ENCODE results near the gene ZNF610.
"Not testable (repeated sequence)": the region's sequence is repeated elsewhere in the genome, so short reads cannot be mapped to it uniquely, and the experiment has no call there.

ZNF610 gene

DNA sequence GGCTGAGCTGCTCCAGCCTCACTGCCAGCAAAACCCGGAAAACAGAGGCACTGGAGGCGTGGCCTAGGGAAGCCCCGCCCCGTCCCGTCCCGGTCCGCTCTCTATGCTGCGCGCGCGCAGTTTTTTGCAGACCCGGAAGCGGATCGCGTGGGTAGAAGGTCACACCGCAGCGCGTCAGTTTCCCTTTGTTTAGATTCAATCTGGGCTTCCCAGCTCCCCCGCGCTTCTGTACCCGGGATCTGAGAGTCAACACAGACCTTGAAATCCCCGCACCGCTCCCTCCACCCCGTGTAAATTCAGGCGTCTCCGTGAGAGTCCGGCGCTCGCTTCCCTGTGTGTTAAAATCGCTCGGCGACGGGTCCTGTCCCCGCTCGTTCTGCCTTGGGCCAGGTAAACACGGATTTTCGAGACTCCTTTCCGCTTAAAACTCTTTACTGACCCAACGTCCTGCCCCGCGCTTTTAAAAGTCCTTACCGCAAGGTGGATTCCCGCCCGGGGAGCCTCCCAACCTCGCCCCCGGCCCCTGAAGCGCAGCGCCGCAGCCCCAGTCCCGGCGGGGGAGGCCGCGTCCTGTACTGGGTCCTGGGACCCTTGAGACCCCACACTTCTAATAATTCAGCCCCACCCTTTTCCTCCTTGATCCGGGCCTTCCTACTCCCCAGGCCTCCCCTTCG lies at the start of gene ZNF610:
Gene ZNF610, plus strand, starts transcription at position 127 of the 674 bp plus-strand sequence. CDS start 12,930 bp downstream, outside the sequence.
- peak; percentile 76 to 87 for DNase-seq (ENCODE audit: low read depth in 1 of 2, low spot score in 1 of 2)

DNA sequence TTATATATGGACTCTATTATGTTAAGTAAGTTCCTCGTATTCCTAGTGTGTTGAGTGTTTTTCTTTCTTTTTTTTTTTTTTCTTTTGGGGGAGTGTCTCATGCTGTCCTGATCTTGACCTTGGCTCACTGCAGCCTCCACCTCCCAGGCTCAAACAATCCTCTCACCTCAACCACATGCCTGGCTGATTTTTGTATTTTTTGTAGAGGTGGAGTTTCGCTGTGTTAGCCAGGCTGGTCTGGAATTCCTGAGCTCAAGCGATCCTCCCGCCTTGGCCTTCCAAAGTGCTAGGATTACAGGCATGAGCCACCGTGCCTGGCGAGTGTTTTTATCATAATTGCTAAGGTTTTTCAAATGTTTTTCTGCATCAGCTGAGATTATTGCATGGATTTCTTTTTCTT lies 49.8 kb upstream of the ZNF610 start:
- DNase-seq (ENCODE audit: low read depth in 1 of 2, low spot score in 1 of 2), result no peak

DNA sequence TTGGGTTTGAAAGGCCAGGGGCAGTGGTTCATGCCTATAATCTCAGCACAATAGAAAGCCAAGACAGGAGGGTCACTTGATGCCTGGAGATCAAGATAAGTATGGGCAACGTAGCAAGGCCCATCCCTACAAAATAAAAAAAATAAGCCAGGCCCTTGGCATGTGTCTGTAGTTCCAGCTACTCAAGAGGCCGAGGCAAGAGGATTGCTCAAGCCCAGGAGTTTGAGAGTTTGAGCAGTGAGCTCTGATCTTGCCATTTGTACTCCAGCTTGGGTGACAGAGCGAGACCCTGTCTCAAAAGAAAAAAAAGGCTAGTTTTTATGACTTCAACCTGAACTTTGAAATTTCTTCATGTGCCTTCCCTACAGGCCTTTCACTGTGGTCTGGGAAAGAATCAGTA lies 44.3 kb upstream of the ZNF610 start:
- no peak for DNase-seq (ENCODE audit: low read depth in 1 of 2, low spot score in 1 of 2)

DNA sequence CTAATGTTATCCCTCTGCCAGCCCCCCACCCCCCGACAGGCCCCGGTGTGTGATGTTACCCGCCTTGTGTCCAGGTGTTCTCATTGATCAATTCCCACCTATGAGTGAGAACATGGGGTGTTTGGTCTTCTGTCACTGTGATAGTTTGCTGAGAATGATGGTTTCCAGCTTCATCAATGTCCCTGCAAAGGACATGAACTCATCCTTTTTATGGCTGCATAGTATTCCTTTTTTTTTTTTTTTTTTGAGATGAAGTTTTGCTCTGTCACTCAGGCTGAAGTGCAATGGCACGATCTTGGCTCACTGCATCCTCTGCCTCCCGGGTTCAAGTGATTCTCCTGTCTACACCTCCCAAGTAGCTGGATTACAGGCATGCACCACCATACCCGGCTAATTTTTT lies 43.1 kb upstream of the ZNF610 start:
- not testable (repeated sequence) for DNase-seq (ENCODE audit: low read depth in 1 of 2, low spot score in 1 of 2)

DNA sequence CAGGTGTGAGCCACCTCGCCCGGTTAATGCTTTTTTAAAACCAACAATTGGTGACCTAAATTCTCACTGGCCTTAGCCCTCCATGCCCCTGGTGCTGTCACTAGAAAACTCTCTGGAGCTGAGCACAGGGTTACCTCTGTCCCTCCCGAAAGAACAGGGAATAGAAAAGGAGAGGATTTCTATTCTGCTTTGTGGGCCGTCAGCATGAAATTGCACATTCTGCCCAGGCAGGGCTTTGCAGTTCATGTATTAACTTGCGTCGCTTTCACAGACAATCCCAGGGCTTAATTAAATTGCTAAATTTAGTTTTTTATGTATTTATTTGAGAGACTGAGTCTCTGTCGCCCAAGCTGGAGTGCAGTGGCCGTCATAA lies 39.7 kb upstream of the ZNF610 start:
- no peak for DNase-seq (ENCODE audit: low read depth in 1 of 2, low spot score in 1 of 2)

DNA sequence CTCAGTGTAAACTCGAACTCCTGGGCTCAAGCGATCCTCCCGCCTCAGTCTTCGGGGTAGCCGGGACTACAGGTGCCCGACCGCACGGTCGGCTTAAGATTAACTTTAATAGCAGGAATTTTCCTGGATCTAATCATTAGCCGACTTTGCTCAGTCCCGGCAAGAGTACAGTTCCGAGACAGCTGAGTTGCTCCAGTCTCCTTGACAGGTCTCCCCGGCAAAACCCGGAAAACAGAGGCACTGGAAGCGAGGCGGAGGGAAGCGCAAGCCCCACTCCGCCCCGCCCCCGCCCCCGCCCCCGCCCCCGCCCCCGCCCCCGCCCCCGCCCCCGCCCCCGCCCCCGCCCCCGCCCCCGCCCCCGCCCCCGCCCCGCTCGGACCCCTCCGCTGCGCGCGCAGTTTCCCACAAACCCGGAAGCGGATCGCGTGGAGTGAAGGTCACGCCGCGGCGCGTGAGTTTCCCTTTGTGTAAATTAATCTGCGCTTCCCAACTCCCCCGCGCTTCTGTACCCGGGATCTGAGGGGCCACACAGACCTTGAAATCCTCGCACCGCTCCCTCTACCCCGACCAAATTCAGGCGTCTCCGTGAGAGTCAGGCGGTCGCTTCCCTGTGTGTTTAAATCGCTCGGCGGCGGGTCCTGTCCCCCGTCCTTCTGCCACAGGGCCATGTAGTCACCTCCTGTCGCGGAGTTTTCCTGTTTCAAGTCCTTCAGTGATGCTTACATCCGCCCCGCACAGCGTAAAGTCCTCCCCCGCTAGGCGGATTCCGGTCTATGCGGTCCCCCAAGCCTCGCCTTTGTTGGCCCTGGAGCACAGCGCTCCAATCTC lies 39.1 kb upstream of the ZNF610 start, which contains the start of gene ZNF480:
Gene ZNF480, plus strand, starts transcription at position 397 of the 828 bp plus-strand sequence. CDS start 3,244 bp downstream, outside the sequence.
- peak; percentile 41 to 68 for DNase-seq (ENCODE audit: low read depth in 1 of 2, low spot score in 1 of 2)

DNA sequence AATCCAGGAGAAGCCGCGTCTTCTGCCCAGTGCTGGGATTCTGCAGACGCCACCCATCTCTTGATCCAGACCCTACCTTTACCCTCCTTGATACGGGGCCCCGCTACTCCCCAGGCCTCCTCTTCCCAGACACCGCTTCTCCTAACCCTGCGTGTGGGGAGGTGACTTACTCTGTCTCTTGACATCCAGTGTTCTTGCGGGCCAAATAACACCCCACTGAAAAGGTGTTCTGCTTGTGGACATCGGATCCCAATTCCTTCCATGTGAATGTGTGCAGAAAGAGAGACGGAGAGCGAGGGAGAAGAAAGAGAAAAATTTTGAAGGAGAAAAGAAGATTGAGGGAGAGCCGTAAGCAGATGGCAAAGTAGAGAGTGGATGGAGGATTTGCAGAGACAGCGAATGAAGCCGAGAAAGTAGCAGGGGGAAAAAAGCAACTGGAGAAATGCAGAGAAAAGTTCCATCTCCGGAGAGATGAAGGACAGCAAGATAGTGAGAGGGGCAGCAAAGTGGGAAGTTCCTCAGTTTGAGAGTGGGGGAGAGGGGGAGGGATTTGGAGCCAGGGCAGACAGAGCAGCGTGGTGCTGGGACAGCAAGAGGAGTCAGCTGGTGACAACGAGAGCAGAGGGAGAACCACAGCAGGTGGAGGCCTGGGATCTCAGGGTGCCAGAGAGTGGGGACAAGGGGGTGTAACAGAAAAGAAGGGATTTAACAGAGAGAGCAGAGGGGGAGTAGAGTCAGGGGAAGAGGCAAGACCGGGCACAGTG lies 38.3 kb upstream of the ZNF610 start:
- no peak for DNase-seq (ENCODE audit: low read depth in 1 of 2, low spot score in 1 of 2)

DNA sequence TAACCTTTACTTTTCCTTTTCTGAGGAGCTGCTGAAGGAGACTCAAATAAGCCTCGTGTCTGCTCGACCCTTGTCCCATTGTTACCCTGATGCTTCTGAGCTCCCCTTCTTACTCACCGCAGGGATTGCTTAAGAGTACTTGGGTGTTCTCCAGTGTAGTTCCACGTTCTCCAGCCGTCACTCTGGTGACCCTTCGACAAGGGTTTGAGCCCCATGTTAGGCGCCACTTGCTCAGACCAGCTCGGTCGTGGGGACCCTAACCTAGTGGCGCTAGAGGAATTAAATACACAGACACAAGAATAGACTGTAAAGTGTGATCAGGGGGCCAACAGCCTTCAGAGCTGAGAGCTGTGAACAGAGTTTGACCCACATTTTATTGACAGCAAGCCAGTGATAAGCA lies 28.8 kb upstream of the ZNF610 start:
- DNase-seq (ENCODE audit: low read depth in 1 of 2, low spot score in 1 of 2), result no peak

DNA sequence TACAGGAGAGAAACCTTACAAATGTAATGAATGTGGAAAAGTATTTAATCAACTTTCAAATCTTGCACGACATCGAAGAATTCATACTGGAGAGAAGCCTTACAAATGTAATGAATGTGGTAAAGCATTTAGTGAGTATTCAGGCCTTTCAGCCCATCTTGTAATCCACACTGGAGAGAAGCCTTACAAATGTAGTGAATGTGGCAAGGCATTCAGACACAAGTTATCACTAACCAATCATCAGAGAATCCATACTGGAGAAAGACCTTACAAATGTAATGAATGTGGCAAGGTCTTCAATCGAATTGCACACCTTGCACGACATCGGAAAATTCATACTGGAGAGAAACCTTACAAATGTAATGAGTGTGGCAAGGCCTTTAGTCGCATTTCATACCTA lies 13.6 kb upstream of the ZNF610 start:
- DNase-seq (ENCODE audit: low read depth in 1 of 2, low spot score in 1 of 2), result no peak

DNA sequence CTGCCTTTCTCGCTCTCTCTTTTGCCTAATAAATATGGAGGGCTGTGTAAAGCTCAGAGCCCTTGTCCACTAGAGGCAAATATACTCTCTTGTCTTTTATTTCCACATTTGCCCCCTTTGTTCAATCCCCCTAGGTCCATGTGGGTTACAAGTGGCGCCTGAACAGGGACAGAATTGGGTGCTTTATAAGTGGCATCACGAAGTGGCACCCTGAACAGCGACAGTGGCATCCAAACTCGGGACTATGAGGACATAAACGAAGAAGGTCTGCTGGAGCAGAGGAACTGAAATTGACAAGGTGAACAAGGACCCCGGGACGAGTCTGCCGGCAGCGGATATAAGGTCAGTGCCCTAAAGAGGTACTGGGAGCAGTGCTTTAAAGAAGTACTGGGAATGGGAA lies 4.3 kb upstream of the ZNF610 start:
- no peak for DNase-seq (ENCODE audit: low read depth in 1 of 2, low spot score in 1 of 2)

DNA sequence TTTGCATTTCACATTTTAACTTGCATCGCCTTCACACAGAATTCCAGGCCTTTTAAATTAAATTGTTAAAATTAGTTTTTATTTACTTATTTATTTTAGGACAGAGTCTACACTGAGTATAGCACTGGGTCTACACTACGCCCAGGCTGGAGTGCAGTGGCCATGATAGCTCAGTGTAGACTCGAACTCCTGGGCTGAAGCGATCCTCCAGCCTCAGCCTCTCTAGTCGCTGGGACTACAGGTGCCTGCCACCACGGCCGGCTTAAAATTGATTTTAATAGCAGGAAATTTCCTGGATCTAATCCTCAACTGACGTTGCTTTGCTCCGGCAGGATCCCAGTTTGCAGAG lies 301 bp upstream of the ZNF610 start:
- no peak for DNase-seq (ENCODE audit: low read depth in 1 of 2, low spot score in 1 of 2)

DNA sequence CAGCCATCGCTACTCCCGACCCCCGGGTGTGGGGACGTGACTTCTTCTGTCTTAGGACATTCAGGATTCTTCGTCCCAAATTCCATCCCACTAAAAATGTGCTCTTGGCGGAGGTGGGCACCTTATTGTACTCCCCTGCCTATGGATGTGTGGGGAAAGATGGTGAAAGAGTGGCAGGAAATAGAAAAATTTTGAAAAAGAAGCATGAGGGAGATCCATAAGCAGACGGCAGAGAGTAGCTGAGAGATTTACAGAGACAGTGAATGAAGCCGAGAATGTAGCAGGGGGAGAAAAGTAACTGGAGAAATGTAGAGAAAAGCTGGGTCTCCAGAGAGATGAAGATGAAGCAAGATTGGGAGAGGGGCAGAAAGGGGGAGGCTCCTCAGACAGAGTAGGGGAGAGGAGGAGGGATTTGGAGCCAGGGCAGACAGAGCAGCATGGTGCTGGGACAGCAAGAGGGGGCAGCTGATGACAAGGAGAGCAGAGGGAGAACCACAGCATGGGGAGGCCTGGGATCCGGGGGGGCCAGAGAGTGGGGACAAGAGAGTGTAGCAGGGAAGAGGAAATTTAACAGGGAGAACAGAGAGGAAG lies 843 bp downstream of the ZNF610 start:
- no peak for DNase-seq (ENCODE audit: low read depth in 1 of 2, low spot score in 1 of 2)

DNA sequence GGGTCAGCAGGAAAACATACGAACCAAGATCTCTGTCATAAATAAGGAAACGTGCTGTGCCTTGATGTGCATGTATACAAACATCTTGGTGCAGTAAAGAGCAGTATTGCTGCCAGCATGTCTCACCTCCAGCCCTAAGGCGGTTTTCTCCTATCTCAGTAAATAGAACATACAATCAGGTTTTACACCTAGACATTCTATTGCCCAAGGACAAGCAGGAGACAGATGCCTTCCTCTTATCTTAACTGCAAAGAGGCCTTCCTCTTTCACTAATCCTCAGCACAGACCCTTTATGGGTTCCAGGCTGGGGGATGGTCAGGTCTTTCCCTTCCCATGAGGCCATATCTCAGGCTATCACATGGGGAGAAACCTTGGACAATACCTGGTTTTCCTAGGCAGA lies 3.0 kb downstream of the ZNF610 start:
- DNase-seq (ENCODE audit: low read depth in 1 of 2, low spot score in 1 of 2), result not testable (repeated sequence)

DNA sequence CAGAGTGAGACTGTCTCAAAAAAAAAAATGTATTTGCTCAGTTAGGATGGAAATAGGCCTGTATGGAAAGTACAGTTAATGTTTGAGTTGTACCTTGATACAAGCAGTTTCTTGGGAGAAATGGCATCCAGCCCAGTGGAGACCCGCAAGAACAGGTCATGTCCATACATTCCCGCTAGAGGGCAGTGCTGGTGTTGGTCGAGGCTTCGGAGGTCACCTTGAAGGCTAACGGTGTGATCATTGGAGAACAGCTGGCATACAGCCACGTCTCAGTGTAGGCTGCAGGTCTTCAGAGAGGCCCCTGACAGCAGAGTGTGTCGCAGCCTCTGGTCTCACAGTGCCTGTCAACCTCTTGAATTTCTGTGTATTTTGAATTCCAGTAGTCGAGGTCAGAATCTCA lies 7.5 kb downstream of the ZNF610 start:
- peak; percentile 14 to 17 for DNase-seq (ENCODE audit: low read depth in 1 of 2, low spot score in 1 of 2)

DNA sequence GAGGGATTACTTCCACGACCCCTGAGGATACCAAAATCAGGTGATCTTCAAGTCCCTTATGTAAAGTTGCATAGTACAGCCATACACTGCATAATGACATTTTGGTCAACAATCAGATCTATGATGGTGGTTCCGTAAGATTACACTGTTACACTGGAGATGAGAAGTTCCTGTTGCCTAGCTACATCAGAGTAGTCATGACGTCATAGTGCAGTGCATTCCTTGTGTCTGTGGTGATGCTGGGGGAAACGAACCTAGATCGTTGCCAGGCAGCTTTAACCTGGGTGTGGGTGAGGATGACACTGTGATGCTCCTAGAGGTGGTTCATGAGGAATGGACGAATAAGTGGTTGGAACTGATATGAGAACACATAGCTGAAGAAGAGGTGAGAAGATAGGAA lies 9.1 kb downstream of the ZNF610 start:
- no peak for DNase-seq (ENCODE audit: low read depth in 1 of 2, low spot score in 1 of 2)

DNA sequence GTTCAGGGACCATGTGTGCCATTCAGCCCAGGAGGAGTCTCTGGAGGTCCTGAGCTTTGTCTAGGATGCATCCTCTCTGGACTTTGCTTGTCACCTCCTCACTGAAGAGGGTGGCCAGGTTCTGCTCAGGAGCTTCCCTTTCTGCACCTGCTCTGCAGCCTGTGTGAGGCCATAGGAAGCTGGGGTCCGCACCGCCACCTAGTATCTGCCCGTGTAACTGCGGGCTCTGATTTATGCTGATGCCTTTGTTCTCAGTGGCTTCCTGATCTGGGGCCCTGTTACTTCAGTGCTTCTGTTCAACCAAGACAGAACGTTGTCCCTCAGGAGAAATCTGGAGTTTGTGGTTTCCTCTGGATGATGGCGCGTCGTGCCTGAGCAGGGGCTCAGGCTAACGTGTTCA lies 15.5 kb downstream of the ZNF610 start:
- no peak for DNase-seq (ENCODE audit: low read depth in 1 of 2, low spot score in 1 of 2)

DNA sequence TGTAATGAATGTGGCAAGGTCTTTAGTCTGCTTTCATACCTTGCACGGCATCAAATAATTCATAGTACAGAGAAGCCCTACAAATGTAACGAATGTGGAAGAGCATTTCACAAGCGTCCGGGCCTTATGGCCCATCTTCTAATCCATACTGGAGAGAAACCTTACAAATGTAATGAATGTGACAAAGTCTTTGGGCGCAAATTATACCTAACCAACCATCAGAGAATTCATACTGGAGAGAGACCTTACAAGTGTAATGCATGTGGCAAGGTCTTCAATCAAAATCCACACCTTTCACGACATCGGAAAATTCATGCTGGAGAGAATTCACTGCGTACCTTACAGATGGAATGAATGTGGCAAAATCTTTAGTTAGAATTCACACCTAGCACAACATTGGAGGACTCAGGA lies 30.4 kb downstream of the ZNF610 start:
- DNase-seq (ENCODE audit: low read depth in 1 of 2, low spot score in 1 of 2), result no peak

DNA sequence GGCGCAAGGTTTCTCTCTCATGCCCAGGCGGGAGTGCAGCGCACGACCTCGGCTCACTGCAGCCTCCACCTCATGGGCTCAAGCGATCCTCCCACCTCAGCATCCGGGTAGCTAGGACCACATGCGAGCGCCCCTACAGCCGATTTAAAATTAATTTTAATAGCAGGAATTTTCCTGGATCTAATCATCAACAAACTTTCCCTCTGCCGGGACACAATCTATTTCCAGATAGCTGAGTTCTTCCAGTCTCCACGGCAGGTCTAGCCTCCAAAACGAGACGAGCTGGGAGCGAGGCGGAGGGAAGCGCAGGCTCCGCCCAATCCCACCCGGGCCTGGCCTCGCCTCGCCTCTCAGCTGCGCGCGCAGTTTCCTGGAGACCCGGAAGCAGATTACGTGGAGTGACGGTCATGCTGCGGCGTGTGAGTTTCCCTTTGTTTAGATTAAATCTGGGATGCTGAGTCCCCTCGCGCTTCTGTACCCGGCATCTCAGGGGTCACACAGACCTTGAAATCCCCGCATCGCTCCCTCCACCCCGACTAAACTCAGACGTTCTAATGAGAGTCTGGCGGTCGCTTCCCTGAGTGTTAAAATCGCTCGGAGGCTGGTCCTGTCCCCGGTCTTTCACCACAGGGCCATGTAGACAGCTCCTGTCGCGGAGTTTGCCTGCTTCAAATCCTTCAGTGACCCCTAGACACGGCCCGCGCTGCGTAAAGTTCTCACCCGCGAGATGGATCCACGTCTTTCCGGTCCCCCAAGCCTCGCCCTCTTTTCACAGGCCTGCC lies 33.7 kb downstream of the ZNF610 start, which contains the start of gene ZNF880:
Gene ZNF880, plus strand, starts transcription at position 365 of the 782 bp plus-strand sequence. Its CDS starts 43 bp downstream, at position 408.
- DNase-seq (ENCODE audit: low read depth in 1 of 2, low spot score in 1 of 2), result peak; percentile 81 to 91

DNA sequence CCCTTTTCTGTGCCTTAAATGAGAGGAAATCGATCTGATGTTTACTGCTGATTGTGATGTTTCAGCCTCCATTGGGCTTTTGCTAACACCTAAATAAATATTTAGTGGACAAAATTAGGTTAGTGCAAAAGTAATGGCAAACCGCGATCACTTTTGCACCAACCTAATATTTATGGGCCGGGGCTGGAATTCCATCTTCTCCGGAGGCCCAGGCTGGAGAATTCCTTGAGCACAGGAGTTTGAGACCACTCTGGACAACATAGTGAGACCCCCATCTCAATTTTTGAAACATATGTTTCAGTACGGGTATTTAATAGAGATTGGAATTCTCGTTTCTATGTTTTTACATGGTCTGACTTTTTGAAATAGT lies 34.3 kb downstream of the ZNF610 start:
- DNase-seq (ENCODE audit: low read depth in 1 of 2, low spot score in 1 of 2), result no peak

DNA sequence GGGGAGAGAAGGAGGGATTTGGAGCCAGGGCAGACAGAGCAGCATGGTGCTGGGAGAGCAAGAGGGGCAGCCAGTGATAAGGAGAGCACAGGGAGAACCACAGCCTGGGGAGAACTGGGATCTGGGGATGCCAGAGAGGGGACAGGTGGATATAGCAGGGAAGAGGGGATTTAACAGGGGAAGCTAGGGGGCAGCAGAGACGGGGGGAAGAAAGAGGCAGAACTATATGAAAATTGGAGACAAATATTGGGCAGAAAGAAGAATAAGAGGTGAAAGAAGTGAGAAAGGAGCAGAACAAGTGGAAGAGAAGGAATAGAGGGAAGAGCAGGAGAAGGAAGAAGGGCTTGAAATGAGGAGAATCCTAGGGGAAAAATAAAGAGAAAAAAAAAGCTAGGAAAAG lies 55.1 kb downstream of the ZNF610 start:
- no peak for DNase-seq (ENCODE audit: low read depth in 1 of 2, low spot score in 1 of 2)

Data from activated CD4-positive, alpha-beta T cell treated with anti-CD3 and anti-CD28 coated beads, Interleukin-2, amount 50 U/mL, for 24 hours (primary cell).